ENCODE results near the gene TCEA2.

- TF ChIP-seq EZH2 (IDR thresholded peaks at IDR 0.05) = no peak
- TF ChIP-seq CTCF (IDR thresholded peaks at IDR 0.05) = peak; percentile 65
- no peak for TF ChIP-seq EZH2phosphoT487 (IDR thresholded peaks at IDR 0.05)
Observed at GRCh38 chr20:64083378-64083803, 20.4 kb downstream of the TCEA2 start.

All from neural progenitor cell (in vitro differentiated cells).